Hepatocyte (in vitro differentiated cells): ENCODE results near the gene WDHD1. TPM values are rescaled to one million over a fixed set of nuclear protein-coding genes. Genes with fewer than 3 reads are reported as not detected.
"Not testable (repeated sequence)": the region's sequence is repeated elsewhere in the genome, so short reads cannot be mapped to it uniquely, and the experiment has no call there.

Experiments used
- DNase-seq: peaks from one replicate; pipeline ENCODE4 v3.0.0-alpha.2; 2016; ENCODE audit warnings: low spot score
- H2AFZ ChIP-seq: fragments of 200-600 bp; sonication (generic); 2 replicates; pipeline ENCODE4 v1.6.0; 2016; ENCODE audit warnings: antibody characterized with exemption, mild to moderate bottlenecking
- H3K27ac ChIP-seq: fragments of 200-600 bp; sonication (generic); 2 replicates; pipeline ENCODE4 v1.5.1; 2016; ENCODE audit warnings: mild to moderate bottlenecking
- H3K27me3 ChIP-seq: fragments of 200-600 bp; sonication (generic); 2 replicates; pipeline ENCODE4 v1.6.1; 2016
- H3K36me3 ChIP-seq: fragments of 200-600 bp; sonication (generic); replicated peaks from 2 replicates; pipeline ENCODE4 v1.5.1; 2016; ENCODE audit warnings: low read depth; ENCODE audit not compliant: insufficient read depth
- H3K4me1 ChIP-seq: fragments of 200-600 bp; sonication (generic); 2 replicates; pipeline ENCODE4 v1.5.1; 2016; ENCODE audit warnings: mild to moderate bottlenecking, moderate library complexity; ENCODE audit not compliant: insufficient read depth
- H3K4me2 ChIP-seq: fragments of 200-600 bp; sonication (generic); 2 replicates; pipeline ENCODE4 v1.6.0; 2016
- H3K4me3 ChIP-seq: fragments of 200-600 bp; sonication (generic); 2 replicates; pipeline ENCODE4 v1.5.1; 2016; ENCODE audit warnings: mild to moderate bottlenecking
- H3K79me2 ChIP-seq: fragments of 200-600 bp; sonication (generic); 2 replicates; pipeline ENCODE4 v1.6.0; 2017; ENCODE audit warnings: mild to moderate bottlenecking
- H3K9me2 ChIP-seq: fragments of 200-600 bp; sonication (generic); replicated peaks from 2 replicates; pipeline ENCODE4 v1.6.0; 2017; ENCODE audit warnings: mild to moderate bottlenecking; ENCODE audit not compliant: insufficient read depth
- H3K9me3 ChIP-seq: fragments of 200-600 bp; sonication (generic); 2 replicates; pipeline ENCODE4 v1.5.1; 2016; ENCODE audit warnings: low read depth, mild to moderate bottlenecking
- H4K20me1 ChIP-seq: fragments of 200-600 bp; sonication (generic); 2 replicates; pipeline ENCODE4 v1.6.0; 2016; ENCODE audit warnings: mild to moderate bottlenecking; ENCODE audit not compliant: insufficient read depth, poor library complexity, severe bottlenecking
- CTCF ChIP-seq: fragments of 200-600 bp; sonication (generic); IDR thresholded peaks from 2 replicates; pipeline ENCODE4 v1.5.1; 2016; ENCODE audit warnings: antibody characterized with exemption, mild to moderate bottlenecking; ENCODE audit not compliant: poor library complexity
- EZH2 ChIP-seq: fragments of 200-600 bp; sonication (generic); IDR thresholded peaks from 2 replicates; pipeline ENCODE4 v1.6.1; 2016; ENCODE audit warnings: antibody characterized with exemption, mild to moderate bottlenecking, borderline replicate concordance
- EZH2phosphoT487 ChIP-seq: fragments of 200-600 bp; sonication (generic); IDR thresholded peaks from one replicate; pipeline ENCODE4 v1.6.1; 2018; ENCODE audit warnings: antibody characterized with exemption, mild to moderate bottlenecking, low read depth, moderate library complexity; ENCODE audit not compliant: unreplicated experiment, severe bottlenecking
- WGBS: methylation state at CpG from one replicate; pipeline ENCODE4 v1.1.6; 2016; ENCODE audit warnings: low lambda C conversion rate; ENCODE audit errors: missing lambda C conversion rate; 5-methylcytosine and 5-hydroxymethylcytosine counted together
- polyA plus RNA-seq: library from polyadenylated mRNA; unstranded; fragments of >200 nt; fragmentation: Nextera tagmentation; extraction: Ambion mirVana; gene quantifications from 2 replicates; pipeline ENCODE4 v1.2.1, GENCODE V29; 2016
- total RNA-seq: library from RNA; depleted of rRNA; stranded (reverse); fragments of >200 nt; gene quantifications from 2 replicates; pipeline ENCODE4 v1.2.3, GENCODE V29; 2014

WDHD1 gene
- total and polyA plus RNA-seq, 2 experiments from 2014 or later, result 4.1 to 5.9 TPM

GRCh38 chr14:55028476-55028875 lies 1.6 kb upstream of the WDHD1 start:
- Histone ChIP-seq H3K4me3 (peak overlapping the region; percentile 66), H3K27ac (no peak overlapping the region), H3K27me3 (no peaks in the 10 kb centered on the region), H2AFZ (no peak overlapping the region), H3K4me1 (peaks cover 11% of the 10 kb centered on the region), H3K9me3 (no peaks in the 10 kb centered on the region), H4K20me1 (peaks cover 6% of the 10 kb centered on the region), H3K4me2 (peak overlapping the region; percentile 81), H3K9me2 (no peaks in the 10 kb centered on the region), H3K36me3 (no peaks in the 10 kb centered on the region), H3K79me2 (peaks cover 77% of the 10 kb centered on the region)
- DNase-seq, result no peak
- 68% methylated on average over 4 of the region's 4 CpGs for WGBS
- TF ChIP-seq CTCF (no peak), EZH2phosphoT487 (no peak), EZH2 (no peak)

DNA sequence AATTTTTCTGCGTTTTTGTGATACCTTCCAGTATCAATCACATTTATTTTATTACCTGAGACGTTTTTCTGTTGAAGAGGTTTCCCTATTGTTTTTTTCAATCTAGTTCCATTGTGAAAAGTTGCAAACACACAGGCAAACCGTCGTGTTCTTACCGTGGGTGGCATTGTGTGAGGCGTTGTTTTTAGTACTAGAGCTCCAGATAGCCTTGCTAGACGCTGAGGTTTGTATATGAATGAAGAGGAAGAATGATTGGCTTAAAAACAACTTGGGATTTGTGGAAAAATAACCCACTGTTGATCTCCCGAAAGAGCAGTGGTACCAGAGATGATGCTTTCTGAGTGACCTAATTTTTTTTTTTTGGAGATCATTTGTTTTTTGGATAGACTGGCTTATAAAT lies 1.2 kb upstream of the WDHD1 start:
- TF ChIP-seq EZH2 (no peak), EZH2phosphoT487 (no peak), CTCF (no peak)
- peaks cover 6% of the 10 kb centered on the region for H4K20me1 ChIP-seq
- H3K9me3 ChIP-seq, result no peaks in the 10 kb centered on the region
- peak overlapping the region; percentile 77 for H2AFZ ChIP-seq
- H3K4me2 ChIP-seq, result peak overlapping the region; percentile 81
- no peaks in the 10 kb centered on the region for H3K9me2 ChIP-seq
- no peaks in the 10 kb centered on the region for H3K36me3 ChIP-seq
- H3K27me3 ChIP-seq, result no peaks in the 10 kb centered on the region
- H3K4me1 ChIP-seq, result peaks cover 11% of the 10 kb centered on the region
- no peak for DNase-seq
- H3K4me3 ChIP-seq, result peak overlapping the region; percentile 66
- peaks cover 76% of the 10 kb centered on the region for H3K79me2 ChIP-seq
- 1% methylated on average over 8 of the region's 8 CpGs for WGBS
- peak overlapping the region; percentile 94 for H3K27ac ChIP-seq

DNA sequence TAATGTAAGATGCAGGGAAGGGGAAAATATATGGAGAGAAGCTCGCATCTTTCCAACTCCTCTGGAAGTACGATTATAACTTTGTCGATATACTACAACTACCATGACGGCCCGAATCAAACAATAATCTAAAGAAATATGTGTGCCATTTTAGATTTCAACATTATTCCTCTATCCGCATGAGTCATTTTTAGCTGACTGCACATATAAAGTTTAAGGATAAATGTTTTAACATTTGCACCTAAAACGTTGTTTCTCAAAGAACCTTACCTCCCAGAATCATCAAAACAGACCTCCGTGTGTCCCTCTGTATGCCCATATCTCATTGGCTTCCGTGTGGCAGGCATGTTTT lies 482 bp downstream of the WDHD1 start:
- no peak for TF ChIP-seq EZH2
- TF ChIP-seq EZH2phosphoT487, result no peak
- TF ChIP-seq CTCF, result no peak
- H3K36me3 ChIP-seq, result no peaks in the 10 kb centered on the region

DNA sequence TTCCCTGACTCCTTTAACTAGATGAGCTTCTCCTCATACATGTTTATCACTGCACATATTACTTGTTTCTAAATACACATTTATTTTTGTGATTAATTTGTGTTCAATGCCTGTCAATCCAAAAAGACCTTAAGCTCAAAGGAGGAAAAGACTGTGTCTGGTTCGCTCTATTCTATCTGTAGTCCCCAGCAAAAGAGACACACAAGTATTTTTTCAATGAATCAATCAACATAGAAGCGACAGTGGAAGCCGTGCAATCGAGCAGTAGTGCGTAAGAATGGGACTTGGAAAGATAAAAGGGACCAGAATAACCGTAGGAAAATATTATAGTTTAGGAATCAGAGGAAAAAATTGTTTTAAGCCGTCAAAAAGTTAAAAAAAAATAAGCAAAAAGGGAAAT lies 951 bp downstream of the WDHD1 start:
- no peak for TF ChIP-seq EZH2phosphoT487
- no peak for TF ChIP-seq EZH2
- TF ChIP-seq CTCF, result no peak
- H3K36me3 ChIP-seq, result no peaks in the 10 kb centered on the region
- DNase-seq, result no peak
- H3K4me3 ChIP-seq, result peak overlapping the region; percentile 43
- H2AFZ ChIP-seq, result peak overlapping the region; percentile 79
- H3K4me2 ChIP-seq, result peak overlapping the region; percentile 85
- no peaks in the 10 kb centered on the region for H3K9me2 ChIP-seq
- H3K27me3 ChIP-seq, result no peaks in the 10 kb centered on the region
- H3K4me1 ChIP-seq, result peaks cover 6% of the 10 kb centered on the region
- H3K79me2 ChIP-seq, result peaks cover 56% of the 10 kb centered on the region
- no peak overlapping the region for H3K27ac ChIP-seq
- H3K9me3 ChIP-seq, result no peaks in the 10 kb centered on the region
- peaks cover 6% of the 10 kb centered on the region for H4K20me1 ChIP-seq
- WGBS, result 23% methylated on average over 7 of the region's 7 CpGs

More for the DNA sequence above, 482 bp downstream of the WDHD1 start:
- Histone ChIP-seq H3K27me3 (no peaks in the 10 kb centered on the region), H3K79me2 (peaks cover 59% of the 10 kb centered on the region), H2AFZ (peak overlapping the region; percentile 79), H3K27ac (peak overlapping the region; percentile 94), H3K9me2 (no peaks in the 10 kb centered on the region), H3K4me2 (peak overlapping the region; percentile 85), H3K4me3 (peak overlapping the region; percentile 43), H3K9me3 (no peaks in the 10 kb centered on the region), H4K20me1 (peaks cover 6% of the 10 kb centered on the region), H3K4me1 (peaks cover 10% of the 10 kb centered on the region)
- WGBS, result 5% methylated on average over 9 of the region's 9 CpGs
- no peak for DNase-seq

GRCh38 chr14:55024365-55024764 lies 2.5 kb downstream of the WDHD1 start:
- DNase-seq, H3K4me1 ChIP-seq, H3K27me3 ChIP-seq, H4K20me1 ChIP-seq, H3K36me3 ChIP-seq, H3K9me2 ChIP-seq, H3K4me3 ChIP-seq, H3K9me3 ChIP-seq: not testable (repeated sequence)
- peak overlapping the region; percentile 65 for H2AFZ ChIP-seq
- H3K27ac ChIP-seq, result peak overlapping the region; percentile 66
- peak overlapping the region; percentile 46 for H3K4me2 ChIP-seq
- 51% methylated on average over 3 of the region's 5 CpGs for WGBS
- peaks cover 41% of the 10 kb centered on the region for H3K79me2 ChIP-seq
